Stimulated activated CD4-positive, alpha-beta T cell treated with anti-CD3 and anti-CD28 coated beads, Interleukin-1b, Interleukin-23, amount 100 ng/mL, for 24 hours (primary cell): Measurements from ENCODE around the gene CCDC71L.

Experiments used
- DNase-seq, 4 experiments: peaks; one replicate each; pipeline ENCODE4 v3.0.0-alpha.2; 2020; ENCODE audit warnings: low read depth in 4 of 4, low spot score in 1 of 4

Gene CCDC71L

DNA sequence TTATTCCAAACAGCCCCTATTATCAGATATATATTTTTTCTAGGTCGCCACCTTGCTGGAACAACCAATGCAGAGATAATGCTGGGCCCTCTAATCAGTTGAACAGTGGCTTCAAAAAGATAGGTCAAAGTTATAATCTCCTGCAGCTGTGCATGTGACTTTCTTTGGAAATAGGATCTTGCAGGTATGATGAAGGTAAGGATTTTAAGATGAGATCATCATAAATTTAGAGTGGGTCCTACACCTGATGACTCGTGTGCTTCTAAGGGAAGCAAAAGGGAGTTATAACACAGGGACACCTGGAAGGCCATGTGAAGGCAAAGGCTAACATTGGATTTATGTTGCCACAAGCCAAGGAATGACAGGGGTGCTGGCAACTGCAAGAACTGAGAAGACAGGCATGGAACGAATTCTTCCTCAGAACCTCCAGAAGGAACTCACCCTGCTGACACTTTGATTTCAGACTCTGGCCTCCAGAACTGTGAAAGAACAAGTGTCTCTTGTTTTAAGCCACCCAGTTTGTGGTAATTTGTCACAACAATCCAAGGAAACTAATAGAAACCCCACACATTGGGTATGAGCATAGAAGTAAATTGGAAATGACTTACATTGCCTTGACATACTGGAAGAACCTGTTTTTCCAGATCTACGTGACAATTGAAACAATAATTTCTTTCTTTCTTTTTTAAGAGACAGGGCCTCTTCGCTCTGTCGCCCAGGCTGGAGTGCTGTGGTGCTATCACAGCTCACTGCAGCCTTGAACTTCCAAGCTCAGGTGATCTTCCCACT lies 34.4 kb downstream of the CCDC71L start:
- DNase-seq = no peak

- no peak for DNase-seq
Observed at GRCh38 chr7:106625678-106626301, 35.2 kb downstream of the CCDC71L start.

- DNase-seq = no peak
Observed at GRCh38 chr7:106623853-106624252, 37.1 kb downstream of the CCDC71L start.

DNA sequence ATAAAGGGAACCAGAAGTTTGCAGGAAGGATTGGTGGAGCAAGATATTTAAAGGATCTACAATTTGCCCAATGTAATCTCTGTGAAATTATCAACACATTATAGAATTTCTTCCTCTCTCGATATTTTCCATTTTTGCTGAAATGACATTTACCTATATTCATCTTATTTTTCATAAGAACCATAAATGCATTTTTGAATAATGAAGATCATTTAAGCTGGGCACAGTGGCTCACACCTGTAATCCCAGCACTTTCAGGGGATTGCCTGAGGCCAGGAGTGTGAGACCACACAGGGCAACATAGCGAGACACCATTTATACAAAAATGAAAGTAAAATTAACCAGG lies 37.7 kb downstream of the CCDC71L start:
- DNase-seq = no peak

- DNase-seq = no peak
Observed at GRCh38 chr7:106622654-106623314, 38.2 kb downstream of the CCDC71L start.

GRCh38 chr7:106621393-106622132 lies 39.4 kb downstream of the CCDC71L start:
- no peak for DNase-seq

- no peak for DNase-seq
Observed at GRCh38 chr7:106620676-106621075, 40.3 kb downstream of the CCDC71L start.

GRCh38 chr7:106620034-106620433 lies 40.9 kb downstream of the CCDC71L start:
- no peak for DNase-seq

DNA sequence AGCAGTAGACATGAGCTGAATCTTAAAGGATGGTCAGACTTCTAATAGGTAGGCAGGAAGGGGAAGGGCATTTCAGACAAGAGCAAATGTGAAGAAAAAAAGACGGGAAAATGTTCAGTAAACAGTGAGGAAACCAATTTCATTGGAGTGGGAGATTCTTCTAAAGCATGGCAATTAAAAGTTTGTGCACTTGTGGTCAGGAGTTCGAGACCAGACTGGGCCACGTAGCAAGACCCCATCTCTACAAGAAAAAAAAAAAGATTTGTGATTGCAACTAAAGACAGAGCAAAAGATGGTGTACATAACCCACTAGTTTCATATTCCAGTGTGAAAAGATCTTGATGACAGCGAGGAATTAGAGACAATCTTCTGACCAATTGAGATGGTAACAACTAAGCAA lies 41.7 kb downstream of the CCDC71L start:
- no peak for DNase-seq

GRCh38 chr7:106618480-106618879 lies 42.5 kb downstream of the CCDC71L start:
- DNase-seq = no peak

DNA sequence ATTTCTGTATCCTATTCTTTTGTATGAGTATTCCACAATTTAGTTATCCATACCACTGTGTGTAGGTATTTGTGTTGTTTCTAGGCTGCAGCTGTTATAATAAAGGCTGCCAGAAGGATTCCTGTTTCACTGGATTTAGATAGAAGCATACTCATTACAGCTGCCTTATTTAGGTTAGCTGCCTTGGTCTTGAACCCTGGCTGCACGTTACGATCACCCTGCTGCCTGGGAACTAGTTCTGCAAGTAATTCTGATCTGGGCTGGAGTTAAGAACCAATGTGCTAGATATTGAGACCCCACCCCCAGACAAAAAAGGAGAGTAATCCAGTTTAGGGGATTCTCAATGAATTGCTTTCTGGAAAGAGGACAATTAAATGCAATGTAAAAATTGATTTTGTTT lies 43.1 kb downstream of the CCDC71L start:
- no peak for DNase-seq

- no peak for DNase-seq
Observed at GRCh38 chr7:106616708-106617051, 44.3 kb downstream of the CCDC71L start.

DNA sequence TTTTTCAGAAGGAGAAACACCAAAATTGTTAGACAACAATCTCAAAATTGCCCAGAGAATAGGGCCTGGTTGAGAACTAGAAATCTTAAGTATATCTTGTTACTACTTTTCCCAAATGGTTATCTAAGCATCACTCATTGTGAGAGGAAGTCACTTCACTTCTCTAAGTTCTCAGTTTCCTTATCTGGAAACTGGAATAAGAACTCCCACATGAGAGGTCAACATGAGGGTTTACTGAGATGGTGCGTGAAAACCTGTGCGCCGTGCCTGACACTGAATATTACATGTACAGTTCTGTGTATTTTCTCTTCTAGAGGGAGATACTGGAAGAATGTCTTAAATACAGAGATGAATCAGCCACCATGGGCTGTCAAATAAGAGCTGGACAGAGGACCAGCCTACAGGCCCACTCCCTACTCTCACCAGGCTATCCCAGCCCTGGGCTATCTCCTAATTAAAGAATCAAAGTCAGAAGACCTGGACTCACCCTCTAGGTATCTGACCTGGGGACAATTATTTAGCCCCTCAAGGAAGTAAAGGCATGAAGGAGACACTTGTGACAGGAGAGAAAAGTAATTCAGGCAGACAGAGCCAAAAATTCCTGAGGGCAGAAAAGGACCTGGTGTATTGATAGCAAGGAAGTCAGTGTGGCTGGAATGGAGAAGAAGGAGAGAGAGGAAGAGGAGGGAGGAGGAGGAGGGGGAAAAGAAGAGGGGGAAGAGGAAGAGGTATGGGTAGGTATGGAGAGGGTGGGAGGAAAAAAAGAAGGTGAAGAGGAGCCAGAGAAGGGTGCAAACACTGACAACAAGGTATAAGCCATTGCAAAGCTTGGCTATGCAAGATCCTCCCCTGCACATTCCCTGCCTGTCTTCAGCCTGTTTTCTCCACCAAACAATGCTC lies 44.9 kb downstream of the CCDC71L start:
- no peak for DNase-seq

GRCh38 chr7:106614751-106615150 lies 46.2 kb downstream of the CCDC71L start:
- no peak for DNase-seq

DNA sequence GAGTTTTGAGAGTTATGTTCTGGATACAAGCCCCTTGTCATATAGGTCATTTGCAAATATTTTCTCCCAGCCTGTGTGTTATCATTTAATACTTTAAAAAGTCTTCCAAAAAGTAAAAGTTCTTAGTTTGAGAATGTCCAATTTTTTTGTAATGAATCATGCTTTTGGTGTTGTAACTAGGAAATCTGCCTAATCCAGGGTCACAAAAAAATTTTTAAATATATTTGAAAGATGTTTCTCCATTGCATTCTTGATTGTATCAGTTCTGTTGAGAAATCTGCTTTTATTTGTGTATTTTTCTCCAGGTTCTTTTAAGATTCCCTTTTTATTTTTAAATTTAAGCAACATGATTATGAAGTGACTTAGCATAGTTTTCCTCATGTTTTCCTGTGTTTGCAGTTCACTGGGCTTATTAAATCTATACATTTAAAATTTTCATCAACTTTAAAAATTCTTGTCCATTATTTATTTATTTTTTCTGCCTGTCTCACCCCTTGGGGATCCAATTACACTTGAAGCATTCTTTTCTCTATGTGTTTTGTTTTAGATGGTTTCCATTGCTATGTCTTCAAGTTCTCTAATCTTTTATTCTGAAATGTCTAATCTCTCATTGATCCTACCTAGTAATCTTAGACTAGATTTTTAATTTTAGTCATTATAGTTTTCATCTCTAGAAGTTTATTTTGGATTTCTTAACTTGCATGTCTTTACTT lies 47.0 kb downstream of the CCDC71L start:
- no peak for DNase-seq

- DNase-seq = no peak
Observed at GRCh38 chr7:106613279-106613678, 47.7 kb downstream of the CCDC71L start.

DNA sequence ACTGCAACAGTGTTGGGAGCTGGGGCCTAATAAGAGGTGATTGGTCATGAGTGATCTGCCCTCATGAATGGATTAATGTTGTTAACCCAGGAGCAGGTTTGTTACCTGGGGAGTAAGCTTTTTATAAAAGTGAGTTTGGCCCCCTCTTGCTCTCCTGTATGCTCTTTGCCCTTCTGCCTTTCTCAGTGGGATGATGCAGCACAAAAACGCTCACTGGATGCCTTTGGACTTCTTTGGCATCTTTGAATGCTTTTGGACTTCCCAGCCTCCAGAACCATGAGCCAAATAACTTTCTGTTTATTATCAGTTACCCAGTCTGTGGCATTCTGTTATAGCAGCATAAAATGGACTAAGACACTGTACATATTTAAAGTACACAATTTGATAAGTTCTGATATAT lies 48.5 kb downstream of the CCDC71L start:
- DNase-seq = no peak

DNA sequence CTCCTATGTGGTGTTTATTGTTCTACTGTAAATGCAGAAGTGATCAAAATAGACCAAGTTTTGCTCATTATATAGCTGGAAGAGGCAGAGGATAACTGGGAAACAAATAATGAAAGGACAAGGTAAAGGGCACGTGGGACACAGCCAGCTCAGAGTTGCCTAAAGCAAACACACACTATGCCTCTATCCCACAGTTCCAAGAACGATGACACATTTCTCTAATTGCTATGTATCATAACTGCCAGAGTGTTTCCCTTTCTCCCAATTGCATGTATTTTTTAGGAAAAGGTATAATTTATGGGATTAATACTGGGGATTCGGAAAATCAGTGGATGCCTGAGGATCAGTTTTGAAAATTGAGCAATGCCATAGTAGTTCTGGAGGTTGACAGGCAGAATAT lies 49.0 kb downstream of the CCDC71L start:
- no peak for DNase-seq

DNA sequence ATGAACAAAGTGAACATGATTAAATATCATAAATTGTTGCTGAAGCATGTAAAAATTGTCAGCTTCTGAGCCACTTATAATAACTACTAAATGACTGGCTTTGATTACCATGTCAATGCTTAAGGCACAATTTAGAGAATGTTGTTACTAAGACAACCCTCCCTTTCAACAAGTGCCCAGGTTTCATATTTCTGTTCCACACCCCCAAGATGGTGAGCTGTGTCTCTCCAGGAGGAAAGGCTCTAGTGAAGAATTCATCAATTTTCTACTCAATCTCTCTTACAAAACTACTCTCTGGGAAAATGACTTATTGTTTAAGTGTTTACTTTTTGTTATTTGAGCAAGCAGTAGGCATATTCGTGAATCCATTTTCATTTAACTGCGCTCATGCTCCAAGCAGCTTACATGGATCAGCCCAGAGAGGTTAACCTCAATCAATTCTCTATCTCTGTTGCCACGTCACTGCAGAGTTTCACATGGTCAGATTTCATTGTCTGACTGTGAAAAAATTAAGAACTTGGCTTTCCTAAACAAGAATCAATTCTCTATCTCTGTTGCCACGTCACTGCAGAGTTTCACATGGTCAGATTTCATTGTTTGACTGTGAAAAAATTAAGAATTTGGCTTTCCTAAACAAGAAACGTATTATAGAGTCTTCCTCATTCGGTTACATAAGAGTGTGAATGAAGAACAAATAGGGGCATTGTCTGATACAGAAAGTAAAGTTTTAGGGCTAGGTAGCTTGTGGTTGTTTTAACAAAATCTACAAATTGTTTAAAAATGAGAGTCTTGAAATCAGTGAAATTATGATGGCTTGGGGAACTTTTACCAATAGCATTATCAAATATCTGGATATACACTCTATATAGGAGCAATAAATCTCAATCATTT lies 49.7 kb downstream of the CCDC71L start:
- DNase-seq = no peak
